Stimulated activated CD4-positive, alpha-beta T cell treated with anti-CD3 and anti-CD28 coated beads, Interleukin-2, amount 100 ng/mL, for 24 hours (primary cell): Measurements from ENCODE around the gene SLC19A1.

Experiments used
- DNase-seq, 2 donors: peaks; one replicate each; pipeline ENCODE4 v3.0.0-alpha.2; 2020

SLC19A1 gene

GRCh38 chr21:45515241-45516061 is 26.8 kb downstream of the SLC19A1 start:
- DNase-seq, result no peak

- DNase-seq, result no peak
Measured at GRCh38 chr21:45514311-45515021, 27.8 kb downstream of the SLC19A1 start.

GRCh38 chr21:45513741-45514310 is 28.4 kb downstream of the SLC19A1 start:
- no peak for DNase-seq

GRCh38 chr21:45513003-45513717 is 29.1 kb downstream of the SLC19A1 start:
- DNase-seq, result no peak

DNA sequence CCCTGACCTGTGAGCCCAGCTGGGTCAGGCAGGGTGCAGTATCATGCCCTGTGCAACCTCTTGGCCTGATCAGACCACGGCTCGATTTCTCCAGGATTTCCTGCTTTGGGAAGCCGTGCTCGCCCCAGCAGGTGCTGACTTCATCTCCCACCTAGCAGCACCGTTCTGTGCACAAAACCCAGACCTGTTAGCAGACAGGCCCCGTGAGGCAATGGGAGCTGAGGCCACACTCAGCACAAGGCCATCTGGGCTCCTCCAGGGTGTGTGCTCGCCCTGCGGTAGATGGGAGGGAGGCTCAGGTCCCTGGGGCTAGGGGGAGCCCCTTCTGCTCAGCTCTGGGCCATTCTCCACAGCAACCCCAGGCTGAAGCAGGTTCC is 29.6 kb downstream of the SLC19A1 start:
- DNase-seq, result no peak

DNA sequence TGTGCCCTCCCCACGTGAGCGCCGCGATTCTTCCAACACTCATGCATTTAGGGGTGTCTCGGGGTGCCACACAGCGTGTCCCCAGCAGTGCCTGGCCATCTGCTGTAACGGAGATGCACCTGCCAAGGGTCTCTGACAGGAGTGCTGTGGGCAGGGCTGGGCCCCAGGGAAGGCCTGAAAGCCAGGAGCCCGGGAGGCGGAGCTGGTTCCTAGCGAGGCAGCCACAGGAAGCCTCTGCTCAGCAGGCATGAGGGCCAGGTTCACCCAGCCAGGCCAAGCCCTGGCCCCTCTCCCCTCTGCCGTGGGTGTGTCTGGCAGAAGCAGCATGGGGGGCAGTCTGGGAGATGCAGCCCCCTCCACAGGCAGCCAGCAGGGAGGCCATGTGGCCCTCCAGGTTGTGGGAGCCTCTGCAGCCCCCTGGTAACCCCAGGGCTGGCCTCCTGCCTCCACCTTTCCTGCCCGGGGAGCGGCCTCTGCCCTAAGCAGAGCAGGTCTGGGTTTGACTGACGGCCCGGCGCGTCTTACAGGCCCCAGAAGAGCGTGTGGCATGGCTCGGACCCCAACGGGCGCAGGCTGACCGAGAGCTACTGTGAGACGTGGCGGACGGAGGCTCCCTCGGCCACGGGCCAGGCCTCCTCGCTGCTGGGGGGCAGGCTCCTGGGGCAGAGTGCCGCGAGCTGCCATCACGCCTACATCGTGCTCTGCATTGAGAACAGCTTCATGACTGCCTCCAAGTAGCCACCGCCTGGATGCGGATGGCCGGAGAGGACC is 30.4 kb downstream of the SLC19A1 start:
- no peak for DNase-seq

- no peak for DNase-seq
Measured at GRCh38 chr21:45511007-45511406, 31.2 kb downstream of the SLC19A1 start.

- DNase-seq, result no peak
Measured at GRCh38 chr21:45510466-45510955, 31.7 kb downstream of the SLC19A1 start.

GRCh38 chr21:45509566-45510465 is 32.4 kb downstream of the SLC19A1 start:
- DNase-seq, result no peak

- DNase-seq, result no peak
Measured at GRCh38 chr21:45508607-45509565, 33.4 kb downstream of the SLC19A1 start.

GRCh38 chr21:45507888-45508508 is 34.2 kb downstream of the SLC19A1 start:
- no peak for DNase-seq

DNA sequence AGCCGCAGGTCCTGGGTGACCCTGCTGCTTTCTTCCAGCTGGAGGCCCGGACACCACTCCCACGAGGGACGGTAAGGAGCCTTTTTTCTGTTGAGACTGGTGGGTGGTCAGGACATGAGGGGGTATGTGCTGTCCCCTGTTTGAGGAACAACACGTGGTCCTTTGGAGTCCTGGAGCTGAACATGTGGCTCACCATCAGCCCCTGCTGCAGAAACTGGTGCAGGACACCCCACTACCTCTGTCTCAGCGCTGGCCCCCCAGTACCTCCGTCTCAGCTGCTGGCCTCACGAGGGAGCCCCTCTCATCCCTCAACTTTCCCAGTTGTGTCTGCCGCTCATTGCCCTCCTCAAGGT is 34.7 kb downstream of the SLC19A1 start:
- no peak for DNase-seq

- no peak for DNase-seq
Measured at GRCh38 chr21:45506836-45507522, 35.3 kb downstream of the SLC19A1 start.

DNA sequence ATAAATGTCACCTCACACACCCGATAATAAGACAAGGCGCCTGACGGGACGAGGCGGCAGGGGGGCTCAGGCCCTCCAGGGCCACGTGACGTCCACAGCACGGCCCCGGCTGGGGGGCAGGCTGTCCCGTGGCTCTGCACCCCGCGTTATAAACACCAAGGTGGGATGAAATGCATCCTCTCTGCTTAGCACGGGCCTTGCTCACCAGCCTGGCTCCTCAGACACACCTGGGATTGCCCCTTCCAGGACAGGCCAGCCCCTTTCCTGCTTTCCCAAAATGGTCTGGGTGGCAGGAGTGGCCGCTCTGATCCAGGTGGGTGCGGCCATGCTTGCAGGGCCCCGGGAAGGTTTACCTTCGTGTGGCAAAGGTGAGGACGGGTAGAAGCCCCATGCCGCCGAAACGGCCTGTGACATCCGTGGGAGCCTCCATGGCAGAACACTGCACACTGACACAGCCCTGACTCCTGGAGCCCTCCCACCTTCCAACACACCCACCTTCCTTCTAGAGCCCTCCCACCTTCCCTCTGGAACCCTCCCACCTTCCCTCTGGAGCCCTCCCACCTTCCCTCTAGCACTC is 35.9 kb downstream of the SLC19A1 start:
- no peak for DNase-seq

DNA sequence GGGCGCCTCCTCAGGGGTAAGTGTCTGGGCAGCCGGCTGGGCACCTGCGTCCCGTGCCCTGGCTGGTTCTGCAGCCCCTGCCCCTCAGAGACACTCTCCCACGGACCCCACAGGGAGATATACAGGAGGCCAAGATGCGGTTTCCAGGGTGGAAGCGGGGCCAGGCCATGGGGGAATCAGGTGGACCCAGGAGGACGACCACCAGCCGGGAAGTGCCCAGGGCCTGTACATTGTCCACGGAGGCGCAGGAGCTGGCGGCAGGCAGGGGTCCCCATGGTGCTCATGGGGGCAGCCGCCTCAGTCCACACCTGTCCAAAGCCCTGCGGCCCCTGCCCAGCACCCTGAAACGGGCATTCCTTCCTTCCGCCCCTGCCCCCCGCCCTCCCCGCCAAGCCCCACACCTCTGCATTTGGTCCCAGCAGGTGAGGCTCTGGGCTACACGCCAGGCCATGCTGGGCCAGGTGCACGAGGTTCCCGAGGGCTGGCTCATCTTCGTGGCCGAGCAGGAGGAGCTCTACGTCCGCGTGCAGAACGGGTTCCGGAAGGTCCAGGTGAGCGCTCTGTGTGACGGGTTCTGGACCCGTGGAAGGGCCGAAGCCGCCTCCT is 36.7 kb downstream of the SLC19A1 start:
- DNase-seq, result no peak

DNA sequence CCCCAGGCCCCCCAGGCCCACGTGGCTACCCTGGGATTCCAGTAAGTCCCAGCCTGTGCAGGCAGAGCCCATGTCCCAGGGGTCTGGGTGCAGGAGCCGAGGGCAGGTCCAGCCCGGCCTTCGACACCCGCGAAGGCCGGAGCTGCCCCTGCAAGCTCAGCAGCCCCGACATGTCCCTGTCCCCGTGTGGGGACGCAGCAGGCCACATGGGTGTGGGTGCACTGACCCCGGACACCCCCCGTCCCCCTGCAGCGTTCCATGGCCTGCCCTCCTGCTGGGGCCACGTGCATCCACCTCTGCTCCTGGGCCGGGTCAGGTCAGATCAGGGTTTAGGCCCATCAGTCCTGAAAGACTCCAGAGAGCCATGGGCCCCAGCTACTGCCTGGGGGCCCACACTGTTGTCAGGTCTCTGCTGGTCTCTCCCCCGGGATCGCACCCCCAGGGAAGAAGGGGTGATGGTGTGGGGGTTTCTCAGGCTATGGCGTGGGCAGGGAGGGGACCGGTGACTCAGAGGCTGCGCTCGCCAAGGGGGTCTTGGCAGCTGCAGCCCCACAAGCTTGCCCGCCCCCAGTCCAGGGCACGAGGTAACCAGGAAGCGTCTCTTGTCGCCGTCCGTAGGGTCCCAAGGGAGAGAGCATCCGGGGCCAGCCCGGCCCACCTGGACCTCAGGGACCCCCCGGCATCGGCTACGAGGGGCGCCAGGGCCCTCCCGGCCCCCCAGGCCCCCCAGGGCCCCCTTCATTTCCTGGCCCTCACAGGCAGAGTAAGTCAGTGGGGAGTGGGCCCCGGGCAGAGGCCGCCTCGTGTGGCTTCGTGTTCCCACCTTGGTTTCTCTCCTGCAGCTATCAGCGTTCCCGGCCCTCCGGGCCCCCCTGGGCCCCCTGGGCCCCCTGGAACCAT is 37.5 kb downstream of the SLC19A1 start:
- DNase-seq, result no peak

- DNase-seq, result no peak
Measured at GRCh38 chr21:45504021-45504515, 38.2 kb downstream of the SLC19A1 start.
